HG03108 (cell line): Measurements from ENCODE around the gene GBX1.

Source experiments
- ATAC-seq: cut with Tn5 transposase; IDR thresholded peaks from one replicate; pipeline ENCODE4 v1.9.1; 2021; ENCODE audit warnings: moderate library complexity; ENCODE audit not compliant: unreplicated experiment

GBX1 gene

DNA sequence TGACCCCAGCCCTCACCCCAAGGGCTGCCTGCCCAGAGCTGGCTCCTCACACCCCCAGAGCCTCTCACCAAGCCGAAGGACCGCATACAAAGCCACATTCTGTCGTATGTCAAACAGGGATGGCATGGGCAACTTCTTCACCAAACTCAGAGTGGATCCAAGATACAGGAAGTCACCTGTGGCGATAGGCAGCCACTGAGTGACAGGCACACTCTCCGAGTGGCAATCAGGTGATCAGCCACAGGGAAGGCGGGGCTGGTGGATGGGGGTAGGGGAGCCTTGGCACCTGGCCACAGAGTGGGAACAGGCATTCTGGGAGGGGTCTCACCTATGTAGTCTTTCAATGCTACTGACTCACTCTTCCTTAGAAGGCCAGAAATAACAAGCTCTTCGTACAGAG, 26.7 kb upstream of the GBX1 start:
- no peak for ATAC-seq

DNA sequence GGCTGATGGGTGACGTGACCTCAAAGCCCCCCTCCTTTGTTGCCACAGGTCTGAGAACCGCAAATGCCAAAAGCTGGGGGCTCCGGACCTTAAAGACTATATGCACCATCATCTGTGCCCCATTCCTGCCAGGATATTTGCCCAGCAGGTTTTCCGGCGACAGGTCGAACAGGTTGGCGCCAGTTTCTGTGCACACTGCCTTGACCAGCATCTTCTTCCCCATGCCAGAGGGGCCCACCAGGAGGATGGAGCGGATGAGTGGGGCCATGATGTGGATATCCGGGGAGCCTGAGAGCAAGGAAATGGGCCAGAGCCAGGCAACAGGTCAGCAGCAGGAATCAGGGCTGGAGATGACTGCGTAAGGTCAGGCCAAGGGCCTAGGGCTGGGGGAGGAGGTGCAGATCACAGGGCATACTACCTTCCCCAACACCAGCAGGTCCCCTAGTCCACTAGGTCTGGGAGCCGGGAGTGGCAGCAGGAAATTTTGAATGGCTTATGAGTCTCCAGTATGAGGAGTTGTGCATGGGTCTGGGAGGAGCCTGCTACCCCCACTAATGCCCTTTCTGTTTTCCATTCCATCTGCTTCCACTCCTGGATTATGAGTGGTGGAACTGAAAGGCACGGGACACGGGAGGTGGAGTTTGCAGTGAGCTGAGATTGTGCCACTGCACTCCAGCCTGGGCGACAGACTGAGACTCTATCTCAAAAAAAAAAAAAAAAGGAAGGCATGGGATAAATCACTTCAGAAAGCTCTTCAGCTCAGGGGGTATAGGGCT, 25.9 kb upstream of the GBX1 start:
- ATAC-seq: no peak

DNA sequence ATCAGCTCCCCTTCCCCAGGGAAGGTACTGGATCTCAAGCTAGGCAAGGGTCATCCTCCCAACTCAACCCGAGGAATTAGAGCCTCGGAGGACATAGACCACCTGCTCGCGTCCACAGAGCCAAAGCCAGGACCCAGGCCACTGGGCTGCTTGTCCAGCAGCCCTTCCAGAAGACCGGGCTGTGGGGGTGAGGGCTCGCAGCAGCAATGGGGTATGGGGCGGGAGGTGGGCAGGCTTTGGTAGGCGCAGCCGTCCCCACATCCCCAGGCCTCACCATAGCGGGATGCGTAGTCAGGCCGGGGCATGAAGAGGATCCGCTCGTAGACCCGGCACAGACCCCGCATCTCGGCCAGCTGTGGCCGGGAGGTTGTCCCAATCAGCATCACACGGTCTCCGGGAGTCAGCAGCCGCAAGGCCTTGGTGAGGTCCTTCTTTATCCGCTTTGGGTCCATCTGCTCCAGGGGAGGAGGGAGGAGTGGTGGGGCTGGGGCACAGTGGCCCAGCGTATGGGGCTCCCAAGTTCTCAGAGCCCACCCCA, 24.6 kb upstream of the GBX1 start:
- no peak for ATAC-seq

DNA sequence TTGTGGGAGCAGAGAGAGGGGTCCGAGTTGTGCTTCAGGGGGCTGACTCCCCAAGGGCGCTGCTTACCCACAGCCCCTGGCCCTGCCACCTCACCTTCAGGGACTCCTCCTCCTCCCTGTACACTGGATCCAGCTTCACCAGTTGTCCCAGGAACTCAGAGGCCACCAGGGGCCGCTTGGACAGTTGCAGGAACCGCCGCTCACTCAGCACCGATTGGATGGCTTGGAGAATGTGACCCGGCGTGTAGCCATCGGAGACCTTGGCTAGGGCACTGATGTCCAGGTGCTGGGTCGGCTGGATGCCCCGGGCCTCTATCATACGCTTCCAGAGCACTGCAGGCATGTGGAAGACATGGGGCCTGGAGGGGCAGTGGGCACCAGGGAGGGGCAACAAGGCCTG, 24.1 kb upstream of the GBX1 start:
- ATAC-seq: no peak

DNA sequence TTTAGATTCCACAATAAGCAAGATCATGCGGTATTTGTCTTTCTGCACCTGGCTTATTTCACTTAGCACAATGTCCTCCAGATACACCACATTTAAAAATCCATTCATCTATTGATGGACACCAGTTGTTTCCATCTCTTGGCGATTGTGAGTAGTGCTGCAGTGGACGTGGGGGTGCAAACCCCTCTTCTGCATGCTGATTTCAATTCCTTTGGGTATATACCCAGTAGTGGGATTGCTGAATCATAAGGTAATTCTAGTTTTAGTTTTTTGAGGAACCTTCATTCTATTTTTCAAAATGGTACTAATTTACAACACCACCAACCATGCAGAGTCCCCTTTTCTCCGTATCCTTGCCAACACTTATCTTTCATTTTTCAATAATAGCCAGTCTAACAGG, 21.5 kb upstream of the GBX1 start:
- ATAC-seq: no peak

DNA sequence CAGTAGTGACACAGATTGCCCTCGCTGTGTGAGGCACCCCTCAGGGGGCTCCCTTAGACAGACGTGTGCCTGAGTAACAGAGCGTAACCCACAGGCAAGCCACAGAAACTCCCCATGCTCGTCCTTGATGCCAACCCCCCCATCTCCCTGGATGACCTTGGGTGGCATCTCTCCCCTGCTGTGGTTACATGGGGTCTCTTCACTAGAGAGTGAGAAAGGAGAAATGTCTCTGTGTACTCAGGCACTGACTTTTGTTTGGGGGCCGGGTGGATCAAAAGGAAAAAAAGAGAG, 20.7 kb upstream of the GBX1 start:
- no peak for ATAC-seq

DNA sequence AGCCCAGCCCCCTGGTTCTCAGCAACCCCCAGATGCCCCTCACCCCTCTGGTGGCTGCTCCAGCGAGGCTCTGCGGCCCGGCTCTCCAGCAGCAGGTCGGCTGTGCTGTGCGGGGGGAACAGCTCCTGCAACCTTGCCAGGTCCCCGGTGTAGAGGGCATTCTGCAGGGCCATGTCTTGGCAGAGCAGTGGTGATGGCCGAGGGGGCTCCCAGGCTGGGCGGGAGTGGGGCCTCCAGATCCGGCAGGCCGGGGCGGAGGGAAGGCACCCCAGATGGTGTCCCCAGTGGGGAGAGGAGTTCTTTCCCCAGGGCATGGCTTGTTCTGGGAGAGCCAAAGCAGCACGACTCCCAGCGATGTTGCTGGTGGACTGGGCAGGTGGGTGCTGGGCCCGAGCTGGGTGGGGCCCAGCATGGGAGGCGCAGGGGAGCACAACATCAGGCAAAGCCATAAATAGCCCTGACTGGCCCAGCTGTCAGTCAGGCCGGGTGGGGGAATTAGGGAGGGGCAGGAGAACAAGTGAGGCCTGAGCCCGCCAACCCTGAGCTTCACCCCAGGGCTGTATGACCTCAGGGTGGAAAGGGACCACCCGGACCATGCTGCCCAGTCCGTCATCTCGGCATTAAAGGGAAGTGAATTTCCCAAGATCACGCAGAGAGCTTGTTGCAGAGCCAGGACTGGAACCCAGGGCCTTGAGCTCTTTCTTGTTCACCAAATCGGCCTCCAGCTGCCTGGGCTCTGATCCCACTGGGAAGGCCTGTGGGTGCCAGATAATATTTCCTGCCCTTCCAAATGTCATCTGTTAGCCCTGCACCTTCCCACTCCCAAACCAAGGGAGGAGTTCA, 20.1 kb upstream of the GBX1 start:
- no peak for ATAC-seq

DNA sequence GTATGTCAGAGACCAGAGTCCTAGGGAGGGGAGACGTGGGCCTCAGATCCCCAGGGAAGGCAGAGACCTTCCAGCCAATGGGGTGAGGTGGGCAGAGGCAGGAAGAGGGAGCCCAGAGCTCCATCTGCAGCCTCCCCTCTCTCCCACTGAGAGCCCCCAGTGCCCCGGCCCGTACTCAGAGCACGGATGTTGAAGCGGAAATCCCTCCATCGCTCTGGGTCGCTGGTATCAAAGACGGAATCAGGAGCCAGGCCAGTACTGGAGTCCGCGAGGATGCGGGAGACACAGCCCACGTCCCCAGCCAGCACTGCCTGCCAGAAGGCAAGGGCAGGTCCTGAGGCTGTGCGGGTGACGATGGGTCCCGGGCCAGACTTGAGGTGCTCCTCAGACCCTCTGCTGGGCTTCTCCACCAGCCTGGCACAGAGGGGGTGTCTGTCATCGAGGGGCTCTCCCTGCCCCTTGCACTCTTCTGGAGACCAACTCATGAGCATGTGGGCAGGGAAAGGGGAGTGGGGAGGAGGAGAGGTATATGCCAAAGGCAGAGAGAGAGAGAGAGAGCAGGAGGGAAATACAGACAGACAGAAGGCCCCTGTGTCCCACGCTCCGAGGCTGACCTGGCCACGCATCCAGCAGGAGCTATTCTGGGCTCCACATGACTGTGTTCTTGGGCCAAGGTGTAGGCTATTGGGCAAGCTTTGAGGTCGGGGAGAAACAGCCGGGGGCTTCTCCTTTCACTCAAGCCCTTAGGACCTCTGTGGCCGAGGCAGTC, 19.3 kb upstream of the GBX1 start, which contains the start of gene ASB10:
Gene ASB10 (minus strand): TSS at position 611 of the 769 bp plus-strand sequence. CDS start 120 bp downstream, at position 491.
- ATAC-seq: no peak

DNA sequence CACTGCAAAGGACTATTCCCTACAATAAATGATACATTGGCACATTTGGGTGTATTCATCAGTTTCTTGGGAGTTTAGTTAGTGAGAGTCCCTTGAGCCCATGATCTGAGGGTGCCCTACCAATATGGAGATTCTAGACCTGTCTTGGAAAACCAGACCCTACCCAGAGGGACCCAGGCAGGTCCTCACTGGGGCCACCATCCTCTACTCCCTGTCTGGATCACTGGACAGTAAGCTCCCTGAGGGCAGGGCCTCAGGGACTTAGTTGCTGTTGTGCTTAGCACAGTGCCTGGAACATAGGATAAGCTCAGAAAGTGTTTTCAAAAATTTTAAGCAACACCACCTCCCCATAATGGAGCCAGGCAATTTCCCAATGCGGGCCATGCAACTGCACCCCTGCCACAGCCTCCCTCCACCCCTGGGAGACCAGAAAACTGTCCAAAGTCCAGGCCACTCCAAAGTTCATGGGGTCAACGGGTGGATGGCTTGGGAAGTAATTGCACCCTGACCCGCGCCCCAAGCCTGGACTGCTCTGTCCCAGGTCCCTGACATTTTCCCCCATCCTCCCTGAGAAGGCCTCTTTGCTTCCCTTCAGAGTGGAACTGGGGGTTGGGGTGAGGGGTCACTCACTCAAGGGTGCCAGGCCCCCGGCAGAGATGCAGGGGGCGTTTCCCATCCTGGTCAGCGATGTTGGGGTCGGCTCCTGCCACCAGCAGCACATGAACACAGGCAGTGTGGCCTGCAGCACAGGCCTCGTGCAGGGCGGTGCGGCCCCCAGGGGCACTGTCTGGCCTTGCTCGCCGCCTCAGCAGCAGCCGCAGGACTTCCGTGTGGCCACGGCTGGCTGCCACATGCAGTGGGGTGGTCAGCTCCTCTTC, 18.5 kb upstream of the GBX1 start:
- ATAC-seq: no peak

DNA sequence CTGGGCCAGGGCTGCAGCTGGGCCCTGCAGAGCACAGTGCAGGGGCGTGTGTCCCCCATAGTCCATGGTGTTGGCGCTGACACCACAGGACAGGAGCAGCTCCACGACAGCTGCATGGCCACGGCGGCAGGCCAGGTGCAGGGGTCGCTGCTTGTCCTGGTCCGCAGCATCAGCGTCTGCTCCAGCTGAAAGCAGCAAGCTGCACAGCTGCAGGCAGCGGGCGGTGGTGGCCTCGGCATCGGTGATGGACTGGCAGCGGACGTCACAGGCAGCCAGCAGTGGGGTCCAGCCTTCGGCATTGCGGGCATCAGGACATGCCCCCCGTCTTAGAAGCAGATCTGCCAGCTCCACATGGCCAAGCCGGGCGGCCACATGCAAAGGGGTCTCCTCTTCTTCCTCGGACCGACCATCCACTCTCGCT, 13.5 kb upstream of the GBX1 start:
- ATAC-seq: no peak

DNA sequence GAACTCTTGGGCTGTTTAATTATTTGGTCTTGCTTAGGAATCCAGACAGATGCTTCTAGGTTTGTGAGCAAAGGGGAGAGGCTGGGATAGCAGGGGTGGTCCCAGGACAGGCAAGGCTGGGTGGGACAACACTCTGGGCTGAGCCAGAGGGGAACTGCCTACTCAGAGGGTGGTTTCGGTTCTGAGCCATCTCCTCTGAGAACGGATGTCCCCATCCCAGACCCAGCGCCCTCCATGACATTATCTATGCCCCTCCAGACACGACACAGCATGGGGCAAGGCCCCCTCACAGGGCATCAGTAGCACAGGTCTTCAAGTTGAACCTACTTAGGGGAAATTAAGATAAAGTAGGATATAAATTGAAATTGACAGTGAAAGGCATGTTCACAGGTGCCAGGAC, 12.5 kb upstream of the GBX1 start:
- no peak for ATAC-seq

DNA sequence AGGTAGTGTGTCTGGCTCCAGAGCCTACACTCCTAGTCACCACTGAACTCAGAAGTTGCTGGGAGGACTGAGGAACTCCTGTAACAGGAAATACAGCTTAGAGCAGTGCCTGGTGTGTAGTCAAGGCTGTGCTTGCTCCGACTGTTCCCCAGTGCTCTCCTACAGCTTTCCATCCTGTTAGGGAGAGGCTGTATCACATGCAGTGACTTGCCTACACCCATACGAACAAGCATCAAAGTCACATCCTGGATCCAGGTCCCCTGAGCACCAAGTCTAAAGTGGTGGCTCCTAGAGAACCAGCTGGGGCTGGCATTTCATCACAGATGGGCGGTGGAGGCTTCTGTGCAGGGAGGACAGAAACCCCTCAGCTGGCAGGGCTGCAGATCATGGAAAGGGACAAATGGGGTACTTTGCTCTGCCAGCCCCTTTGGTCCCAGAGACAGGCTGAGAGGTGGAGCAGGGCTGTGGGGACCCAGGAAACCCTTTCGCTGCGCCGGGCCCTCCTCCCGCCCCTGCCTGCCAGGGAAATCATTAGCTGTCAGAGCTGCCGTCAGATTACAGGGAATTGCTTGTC, 11.9 kb upstream of the GBX1 start:
- no peak for ATAC-seq

DNA sequence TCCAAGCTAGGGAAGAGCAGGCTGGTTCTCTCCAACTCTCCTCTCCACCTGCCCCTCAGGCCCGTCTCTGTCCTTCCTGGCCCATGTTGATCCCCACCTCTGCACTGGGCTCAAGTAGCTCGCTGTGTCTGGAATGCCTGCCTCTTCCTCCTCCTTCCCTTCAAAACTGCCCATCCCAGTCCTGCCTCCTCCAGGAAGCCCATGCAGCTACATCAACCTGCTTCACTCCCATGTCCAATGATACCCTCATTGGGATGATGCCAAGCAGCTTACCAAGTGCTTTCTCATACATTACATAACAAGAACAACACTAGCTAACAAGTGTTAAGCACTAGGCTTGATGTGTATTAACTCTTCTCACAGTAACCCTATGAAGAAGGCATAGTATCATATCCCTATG, 11.3 kb upstream of the GBX1 start:
- ATAC-seq: no peak

DNA sequence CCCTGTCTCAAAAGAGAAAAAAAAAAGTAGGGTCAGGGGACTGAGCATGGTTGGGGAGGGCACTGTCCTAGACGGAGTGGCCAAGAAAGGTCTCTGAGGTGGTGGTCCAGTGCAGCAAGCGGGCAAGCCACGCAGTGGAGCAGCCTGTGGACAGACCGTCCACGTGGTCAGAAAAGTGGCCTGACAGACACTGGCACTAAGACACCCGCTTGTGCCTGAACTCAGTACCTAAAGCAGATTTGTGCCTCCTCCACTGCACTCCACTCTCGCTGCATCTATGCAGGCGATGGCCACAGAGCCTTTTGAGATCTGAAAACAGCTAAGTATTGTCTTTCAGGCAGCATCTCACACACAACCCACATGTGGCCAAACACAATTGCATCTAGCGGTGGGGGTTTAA, 10.7 kb upstream of the GBX1 start:
- ATAC-seq: no peak

DNA sequence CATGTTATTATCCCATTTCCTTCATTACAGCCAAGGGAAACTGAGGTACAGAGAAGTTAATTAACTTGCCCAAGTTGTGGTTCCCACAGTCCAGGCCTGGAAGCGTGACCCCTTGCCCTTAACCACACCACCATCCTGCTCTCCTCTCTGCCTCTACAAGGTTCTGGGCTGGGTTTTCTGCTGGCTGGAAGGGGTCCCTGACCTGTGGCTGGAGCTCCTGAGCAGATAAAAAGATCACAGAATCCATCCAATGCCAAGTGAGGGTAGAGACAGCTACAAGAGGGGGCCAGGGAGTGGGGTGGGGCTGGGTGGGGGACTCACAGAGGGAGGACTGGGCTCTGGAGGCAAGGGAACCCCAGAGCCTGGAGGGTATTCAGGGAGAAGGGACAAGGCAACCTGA, 9.8 kb upstream of the GBX1 start:
- ATAC-seq: no peak

DNA sequence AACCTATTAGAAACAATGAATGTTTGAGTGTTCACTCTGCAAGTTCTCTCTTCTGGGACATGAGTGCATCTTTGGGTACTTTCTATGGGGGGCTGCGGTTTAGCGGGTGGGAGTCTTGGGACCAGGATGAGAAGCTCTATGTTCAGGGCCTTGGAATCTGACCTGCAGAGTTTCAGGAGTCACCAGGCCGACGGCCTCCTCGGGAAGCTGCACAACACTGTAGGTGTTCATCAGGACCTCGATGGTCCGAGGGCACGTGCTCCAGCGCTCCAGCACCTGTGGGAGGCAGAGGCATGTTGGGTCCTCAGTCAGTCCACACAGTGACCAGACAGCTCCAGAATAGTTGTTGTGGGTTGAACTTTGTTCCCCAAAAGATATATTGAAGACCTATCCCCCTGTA, 8.9 kb upstream of the GBX1 start:
- ATAC-seq: no peak

DNA sequence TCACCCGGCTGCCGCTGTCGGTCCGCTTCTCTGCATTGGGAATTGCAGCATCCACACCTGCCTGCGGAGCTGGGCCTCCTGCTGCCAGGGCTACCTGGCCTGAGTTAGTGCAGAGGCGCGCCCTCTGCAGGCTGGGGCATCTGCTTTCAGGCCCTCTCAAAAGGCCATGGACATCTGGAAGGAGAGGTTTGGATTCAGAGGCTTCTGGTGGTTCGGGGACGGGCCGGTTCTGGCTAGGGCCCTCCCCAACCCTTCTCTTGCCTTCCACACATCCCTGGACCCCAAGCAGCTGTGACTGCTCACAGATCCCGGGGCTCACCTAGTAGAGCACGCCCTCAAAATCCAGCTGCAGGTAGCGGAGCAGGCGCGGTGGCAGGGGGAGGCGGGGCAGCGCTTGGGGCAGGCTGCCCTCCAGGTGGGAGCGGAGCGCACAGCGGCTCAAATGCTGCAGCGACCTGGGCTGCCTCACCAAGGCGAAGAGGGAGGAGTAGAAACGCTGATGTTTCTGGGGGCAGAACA, 8.4 kb upstream of the GBX1 start:
- no peak for ATAC-seq

DNA sequence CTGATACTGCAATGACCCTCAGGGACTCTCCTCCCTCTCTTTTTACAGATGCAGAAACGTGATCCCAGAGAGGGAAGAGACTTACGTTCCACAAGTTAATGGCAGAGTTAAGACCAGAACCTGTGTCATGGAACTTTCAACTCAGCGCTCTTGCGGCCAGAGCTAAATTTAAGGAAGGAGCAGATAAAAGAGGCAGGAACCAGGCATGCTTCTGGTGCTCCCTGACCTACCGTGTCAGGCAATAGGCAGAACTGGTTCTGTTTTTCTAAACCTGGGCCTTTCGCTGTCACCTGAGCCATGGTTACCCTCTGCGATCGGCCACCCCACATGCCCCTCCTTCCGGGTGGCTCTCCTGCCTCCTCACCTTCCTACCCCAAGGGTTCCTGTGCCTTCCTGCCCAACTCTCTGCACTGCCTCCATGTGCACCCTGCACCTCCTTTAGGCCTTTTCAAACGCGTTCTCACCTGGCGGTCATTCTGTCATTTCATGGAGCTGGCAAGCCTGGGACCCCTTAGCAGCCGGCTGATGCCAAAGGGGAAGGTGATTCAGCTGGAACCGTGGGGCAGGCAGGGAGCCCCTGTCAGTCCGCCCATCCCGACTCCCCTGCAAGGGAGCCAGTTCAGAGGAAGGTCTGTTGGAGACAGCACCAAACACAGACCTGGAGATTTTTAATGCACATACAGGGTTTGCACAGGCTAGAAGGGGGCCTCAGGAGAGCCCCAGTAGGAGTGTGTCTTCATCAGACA, 7.7 kb upstream of the GBX1 start:
- no peak for ATAC-seq
